NCI-H82 (cell line): ENCODE results near the gene COL5A3.
"Not testable (repeated sequence)": the region's sequence is repeated elsewhere in the genome, so short reads cannot be mapped to it uniquely, and the experiment has no call there.

ENCODE experiments used
- DNase-seq: peaks from one replicate; lab custom pipeline; 2025; lab: John Stamatoyannopoulos, UW

COL5A3 gene

DNA sequence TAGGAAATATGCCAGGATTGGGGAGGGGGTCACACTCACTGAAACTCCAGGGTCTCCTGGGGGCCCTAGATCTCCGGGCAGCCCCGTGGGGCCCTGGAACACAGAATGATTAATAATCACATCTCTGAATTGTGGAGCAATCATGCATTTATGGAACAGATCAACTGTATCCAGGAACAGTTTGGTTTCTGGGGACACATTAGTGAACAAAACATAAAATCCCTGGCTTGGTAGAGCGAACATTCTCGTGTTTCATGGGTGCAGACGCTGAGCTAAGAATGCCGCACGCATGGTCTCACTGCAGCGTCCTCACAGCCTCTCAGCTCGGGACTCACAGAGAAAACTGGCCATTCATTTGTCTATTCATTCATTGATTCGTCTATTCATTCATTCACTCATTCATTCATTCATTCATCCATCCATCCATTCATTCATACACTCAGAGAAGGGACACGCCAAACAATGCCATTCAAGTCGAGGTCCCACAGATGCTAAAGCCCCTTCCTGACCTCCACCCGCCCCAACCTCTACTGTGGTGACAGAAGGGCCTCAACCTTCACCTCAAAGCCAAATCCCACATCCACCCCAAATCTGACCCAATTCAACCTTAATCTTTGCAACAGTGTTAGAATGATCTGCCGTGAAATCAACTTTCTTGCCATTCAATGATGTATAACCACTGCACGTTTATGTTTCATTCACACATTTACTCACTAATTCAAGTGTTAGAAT lies 39.0 kb downstream of the COL5A3 start:
- DNase-seq = no peak

DNA sequence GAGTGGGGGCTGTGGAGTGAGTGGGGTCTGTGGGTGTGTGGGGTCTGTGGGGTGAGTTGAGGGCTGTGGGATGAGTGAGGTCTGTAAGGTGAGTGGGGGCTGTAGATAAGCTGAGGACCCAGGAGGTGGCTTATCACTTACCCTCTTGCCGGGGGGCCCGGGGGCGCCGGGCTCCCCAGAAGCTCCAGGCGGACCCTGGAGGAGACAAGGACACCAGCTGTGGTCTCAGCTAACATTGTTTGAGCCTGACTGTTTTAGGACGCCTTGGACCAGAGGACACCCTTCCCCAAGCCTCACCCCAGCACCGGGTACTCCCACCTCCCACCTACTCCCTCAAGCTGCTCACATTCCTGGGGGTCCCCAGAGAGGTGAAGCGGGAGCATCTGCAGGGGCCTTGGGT lies 39.8 kb downstream of the COL5A3 start:
- DNase-seq = no peak

DNA sequence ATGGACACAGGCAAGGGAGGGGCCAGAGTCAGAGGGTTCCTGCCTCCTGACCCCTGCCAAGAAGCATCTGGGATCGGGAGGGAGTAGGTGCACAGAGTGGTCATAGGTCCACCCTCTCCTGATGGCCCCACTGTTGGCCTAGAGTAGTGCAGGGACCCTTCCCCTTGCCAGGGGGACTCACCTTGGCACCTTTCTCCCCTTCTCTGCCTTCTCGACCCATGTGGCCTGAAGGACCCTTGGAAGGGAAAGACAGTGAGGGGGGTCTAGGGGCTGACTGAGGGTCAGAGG lies 40.7 kb downstream of the COL5A3 start:
- no peak for DNase-seq

DNA sequence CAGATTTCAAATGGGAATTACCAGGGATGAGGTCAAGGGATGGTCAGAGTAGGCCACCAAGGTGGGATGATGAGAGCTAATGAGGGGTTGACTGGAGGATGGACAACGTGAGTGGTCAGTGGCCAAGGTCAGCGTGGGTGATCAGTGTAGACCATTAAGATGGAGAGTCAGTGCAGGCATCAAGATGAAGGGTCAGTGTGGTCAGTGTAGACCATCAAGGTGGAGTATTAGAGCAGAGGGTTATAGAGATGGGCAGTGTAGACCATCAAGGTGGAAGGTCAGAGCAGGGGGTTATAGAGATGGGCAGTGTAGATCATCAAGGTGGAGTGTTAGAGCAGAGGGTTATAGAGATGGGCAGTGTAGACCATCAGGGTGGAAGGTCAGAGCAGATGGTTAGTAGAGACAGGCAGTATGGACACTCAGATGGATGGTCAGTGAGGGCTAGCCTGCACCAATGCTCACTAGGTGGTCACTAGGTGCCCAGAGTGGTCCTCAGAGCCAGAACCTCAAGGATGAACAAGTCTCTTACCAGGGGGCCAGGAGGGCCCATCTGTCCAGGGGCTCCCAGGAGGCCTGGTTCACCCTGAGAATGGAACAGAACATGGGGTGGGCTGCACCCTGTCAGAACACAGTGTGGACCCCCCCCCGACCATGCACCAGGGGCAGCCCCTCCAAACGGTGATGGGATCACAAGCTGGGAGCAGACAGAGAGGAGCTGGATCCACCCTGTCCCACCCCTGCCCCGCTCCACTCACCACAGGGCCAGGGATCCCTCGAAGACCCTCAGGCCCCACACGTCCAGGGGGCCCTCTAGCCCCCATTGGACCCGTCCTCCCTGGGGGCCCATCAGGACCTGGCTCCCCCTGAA lies 41.2 kb downstream of the COL5A3 start:
- no peak for DNase-seq

DNA sequence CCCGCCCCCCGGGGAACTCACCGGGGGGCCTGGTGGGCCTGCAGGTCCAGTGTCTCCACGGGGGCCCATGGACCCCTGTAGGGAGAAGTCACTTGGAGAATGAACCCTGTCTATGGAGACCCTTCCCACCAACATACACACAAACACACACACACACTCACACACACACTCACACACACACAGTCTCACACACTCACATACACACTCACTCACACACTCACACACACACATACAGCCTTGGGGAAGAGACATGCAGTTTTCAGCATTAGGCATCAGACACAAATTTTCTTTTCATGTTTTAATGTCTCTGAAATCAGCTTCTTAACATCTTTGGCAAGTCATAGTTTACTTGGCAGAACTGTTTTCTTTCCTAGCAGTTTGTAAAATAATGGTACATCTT lies 43.0 kb downstream of the COL5A3 start:
- no peak for DNase-seq

DNA sequence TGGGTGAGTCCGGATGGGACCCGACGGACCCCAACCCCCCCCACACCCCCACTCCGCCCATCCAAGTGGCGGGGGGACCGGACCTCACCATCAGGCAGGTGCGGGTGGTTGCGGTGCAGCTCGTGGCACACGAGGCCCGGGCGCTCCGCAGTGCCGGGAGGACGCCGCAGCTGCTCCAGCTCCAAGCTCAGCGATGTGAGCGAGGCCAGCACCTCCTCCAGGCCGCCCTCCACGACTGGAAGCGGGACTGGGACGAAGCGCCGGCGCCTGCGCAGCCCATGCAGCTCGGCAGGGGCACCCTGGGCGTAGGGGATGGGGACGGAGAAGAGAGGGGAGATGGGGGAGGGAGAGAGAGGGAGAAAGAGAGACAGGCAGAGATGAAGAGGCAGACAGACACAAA lies 43.9 kb downstream of the COL5A3 start:
- no peak for DNase-seq

DNA sequence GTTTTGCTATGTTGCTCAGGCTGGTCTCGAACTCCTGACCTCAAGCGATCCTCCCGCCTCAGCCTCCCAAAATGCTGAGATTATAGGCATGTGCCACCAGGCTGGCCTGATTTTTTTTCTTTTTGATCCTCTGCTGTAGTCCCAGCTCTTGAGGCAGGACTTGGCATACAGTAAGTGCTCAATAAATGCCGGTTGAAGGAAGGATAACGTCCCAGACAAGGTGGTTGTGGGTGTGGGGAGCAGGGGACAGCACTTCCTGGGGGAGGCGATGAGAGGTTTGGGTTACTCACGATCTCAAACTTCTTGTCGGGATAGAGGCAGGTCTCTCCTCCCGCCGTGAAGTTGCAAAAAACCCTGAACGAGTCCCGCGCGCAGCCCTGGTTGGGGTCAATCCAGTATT lies 44.3 kb downstream of the COL5A3 start:
- DNase-seq = no peak

DNA sequence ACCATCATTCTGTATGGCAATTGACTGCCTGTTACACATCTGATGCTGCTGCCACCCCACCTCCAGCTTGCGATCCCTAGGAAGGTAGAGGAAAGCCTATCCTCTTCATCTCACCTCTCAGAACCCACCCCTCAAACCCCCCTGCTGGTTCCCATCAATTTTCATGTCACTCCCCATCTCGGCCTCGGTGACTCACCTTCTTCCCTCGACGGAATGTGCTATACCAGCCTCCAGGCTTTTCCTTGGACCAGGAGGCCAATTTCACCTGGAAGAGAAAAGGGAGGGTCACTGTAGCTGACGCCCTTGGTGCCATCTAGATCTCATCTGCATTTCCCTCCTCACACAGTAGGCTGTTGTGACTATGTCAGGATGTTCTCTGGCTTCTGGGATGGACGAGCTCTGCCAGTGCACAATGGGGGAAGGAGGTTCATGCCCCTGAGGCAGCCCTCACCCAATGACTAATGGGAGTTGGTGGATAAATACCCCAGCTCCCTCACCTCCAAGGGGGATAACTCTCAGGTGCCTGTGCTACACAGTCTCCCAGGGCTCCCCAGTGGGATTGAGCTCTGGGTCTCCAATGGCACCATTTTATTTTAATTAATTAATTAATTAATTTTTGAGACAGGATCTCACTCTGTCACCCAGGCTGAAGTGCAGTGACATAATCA lies 47.5 kb downstream of the COL5A3 start:
- no peak for DNase-seq

DNA sequence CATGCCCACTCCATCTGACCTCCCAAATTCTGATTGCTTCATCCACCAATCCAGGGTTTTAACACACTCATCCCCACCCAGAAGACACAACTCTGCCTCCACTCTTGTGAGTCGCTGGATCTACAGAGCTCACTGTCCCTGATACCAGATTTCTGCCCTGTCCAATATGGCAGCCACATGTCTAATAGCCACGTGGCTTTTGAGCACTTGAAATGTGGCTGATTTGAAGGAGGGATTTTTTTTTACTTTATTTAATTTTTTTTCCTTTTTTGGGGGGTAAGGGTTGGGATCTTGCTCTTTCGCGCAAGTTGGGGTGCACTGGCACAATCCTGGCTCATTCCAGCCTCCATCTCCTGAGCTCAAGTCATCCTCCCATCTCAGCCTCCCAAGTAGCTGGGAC lies 49.2 kb downstream of the COL5A3 start:
- DNase-seq = no peak

DNA sequence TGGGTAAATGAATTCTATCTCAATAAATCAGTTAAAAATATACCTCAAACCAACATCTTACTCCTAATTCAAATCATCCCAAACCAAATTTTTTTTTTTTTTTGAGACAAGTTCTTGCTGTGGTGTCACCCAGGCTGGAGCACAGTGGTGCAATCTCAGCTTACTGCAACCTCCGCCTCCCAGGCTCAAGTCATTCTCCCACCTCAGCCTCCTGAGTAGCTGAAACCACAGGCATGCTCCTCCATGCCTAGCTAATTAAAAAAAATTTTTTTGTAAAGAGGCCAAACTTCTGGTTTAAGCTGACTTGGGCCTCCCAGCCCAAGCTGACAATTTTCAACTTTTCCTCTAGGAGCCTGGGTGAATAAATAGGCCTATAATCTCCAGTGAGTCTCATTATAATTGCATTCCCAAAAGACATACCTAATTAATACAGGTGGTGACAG lies 51.9 kb downstream of the COL5A3 start:
- DNase-seq = no peak

DNA sequence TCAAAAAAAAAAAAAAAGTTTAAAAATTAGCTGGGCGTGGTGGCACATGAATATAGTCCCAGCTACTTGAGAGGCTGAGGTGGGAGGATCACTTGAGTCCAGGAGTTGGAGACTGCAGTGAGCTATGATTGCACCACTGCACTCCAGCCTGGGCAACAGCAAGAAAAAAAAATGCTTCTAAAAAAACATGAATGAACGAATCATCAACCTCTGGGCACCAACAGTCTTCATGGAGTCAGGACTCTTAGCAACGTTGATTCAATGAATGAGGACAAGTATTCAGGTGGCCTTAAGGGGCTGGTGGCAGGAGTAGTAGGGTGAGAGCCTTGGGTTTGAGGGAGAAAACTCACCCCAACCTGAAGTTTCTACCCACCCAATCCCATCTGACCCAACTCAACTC lies 53.3 kb downstream of the COL5A3 start:
- DNase-seq = no peak

DNA sequence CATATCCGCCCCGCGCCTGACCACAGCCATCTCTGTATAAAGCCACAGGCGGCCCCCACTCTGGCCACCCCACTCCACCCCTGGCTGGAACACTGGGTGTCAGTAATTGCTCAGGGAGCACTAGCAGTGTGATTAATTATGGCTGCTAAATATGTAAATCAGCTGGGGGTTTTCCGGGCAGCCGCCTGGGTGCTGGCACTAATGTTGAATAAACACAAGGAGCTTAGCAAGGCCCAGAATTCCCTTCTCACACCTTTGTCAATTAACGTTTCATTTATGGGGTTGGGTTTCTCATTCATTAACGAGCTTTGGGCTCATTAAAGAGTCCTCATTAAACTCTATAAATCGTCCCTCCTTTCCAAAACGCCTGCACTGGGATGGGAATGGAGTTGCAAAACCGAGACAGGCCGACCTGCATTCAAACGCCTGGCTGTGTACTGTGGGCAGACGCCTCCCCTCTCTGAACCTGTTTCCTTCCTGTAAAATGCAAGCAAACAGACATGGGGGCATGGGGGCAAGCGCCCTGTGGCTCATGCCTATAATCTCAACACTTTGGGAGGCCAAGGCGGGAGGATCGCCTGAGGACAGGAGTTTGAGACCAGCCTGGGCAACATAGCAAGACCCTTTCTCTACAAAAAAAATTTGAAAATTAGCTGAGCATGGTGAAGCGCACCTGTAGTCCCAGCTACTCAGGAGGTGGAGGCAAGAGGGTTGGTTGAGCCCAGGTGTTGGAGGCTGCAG lies 56.3 kb downstream of the COL5A3 start:
- no peak for DNase-seq

DNA sequence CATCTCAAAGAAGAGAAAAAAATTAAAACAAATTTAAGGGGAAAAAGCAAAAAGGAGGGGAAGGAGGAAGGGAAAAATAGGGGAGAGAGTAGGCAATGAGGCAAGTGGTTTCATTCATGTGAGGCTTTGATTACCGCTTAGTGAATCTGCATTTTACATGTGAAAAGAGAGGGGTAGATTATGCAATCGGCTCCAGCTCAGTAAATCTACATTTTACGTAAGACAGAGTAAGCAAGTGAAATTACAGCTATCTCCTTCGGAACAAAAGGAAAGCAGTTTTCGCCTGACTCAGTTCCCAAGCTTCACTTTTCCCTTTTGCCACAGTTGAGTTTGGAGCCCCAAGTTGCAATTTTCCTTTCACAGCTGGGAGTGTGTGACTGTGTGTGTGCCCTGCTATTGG lies 58.0 kb downstream of the COL5A3 start:
- no peak for DNase-seq

DNA sequence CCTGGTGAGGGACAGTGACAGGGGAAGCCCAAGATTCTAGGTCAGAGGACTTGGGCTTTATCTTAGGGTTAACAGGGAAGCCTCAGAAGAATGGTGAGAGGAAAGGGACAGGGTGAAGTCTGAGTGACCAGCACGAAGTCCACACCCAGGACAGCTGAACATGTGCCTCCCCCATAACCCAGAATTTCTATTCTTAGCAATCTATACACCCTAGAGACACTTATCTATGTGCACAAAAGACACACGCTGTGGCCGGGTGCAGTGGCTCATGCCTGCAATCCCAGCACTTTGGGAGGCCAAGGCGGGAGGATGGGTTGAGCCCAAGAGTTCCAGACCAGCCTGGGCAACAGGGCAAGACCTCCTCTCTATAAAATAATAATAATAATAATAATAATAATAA lies 62.9 kb downstream of the COL5A3 start:
- DNase-seq = no peak

DNA sequence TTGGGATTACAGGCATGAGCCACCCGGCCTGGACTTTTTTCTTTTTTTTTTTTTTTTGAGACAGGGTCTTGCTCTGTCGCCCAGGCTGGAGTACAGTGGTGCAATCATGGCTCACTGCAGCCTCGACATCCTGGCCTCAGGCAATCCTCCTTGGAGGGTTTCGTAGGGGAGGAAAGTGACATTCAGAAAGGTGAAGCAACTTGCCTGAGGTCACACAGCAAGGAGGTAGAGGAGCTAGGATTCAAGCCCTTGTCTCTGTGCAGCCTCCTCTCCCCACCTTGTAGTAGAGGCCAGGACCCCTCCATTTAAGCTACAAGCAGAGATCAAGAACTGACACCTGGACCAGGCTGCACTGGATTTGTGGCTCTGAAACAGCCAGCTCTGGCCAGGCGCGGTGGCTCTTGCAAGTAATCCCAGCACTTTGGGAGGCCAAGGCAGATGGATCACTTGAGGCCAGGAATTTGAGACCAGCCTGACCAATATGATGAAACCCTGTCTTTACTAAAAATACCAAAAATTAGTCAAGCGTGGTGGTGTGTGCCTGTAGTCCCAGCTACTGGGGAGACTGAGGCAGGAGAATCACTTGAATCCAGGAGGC lies 63.7 kb downstream of the COL5A3 start:
- DNase-seq = not testable (repeated sequence)

DNA sequence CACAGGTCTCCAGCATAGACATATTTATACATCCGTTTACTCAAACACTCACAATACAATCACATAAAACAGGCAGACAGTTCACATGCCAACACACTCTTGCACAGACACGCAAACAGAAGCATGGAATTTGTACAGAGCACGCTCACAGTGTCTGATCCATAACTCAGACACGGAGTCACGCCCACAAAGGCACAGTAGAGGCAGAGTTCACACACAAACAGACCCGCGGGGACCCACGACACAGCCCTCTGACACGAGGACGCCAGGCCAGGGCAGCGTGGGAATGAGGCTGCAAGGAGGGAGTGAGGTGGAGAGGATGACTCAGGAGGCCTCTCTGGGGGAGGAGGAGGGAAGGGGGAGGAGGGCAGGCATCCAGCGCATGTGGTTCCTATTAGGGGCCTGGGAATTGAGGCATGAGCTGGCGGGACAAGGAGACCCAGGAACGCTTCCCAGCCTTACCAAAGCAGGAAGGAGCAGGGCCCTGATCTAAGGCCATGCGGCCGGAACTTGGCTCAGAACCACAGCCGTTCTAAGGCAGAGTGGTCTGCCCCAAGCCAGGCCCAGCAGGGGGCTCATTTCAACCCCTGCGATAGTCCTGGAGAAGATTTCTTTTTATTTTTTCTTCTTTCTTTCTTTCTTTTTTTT lies 64.9 kb downstream of the COL5A3 start:
- no peak for DNase-seq

DNA sequence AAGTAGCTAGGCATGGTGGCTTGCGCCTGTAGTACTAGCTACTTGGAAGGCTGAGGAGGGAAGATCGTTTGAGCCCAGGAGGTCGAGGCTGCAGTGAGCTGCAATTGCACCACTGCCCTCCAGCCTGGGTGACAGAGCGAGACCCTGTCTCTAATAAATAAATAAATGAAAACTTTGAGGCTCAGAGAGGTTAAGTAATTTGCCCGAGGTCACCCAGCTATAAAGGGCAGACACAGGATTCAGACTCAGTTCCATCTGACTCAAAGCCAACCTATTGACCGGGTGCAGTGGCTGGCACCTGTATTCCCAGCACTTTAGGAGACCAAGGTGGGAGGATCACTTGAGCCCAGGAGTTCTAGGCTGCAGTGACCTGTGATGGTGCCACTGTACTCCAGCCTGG lies 66.6 kb downstream of the COL5A3 start:
- DNase-seq = no peak

DNA sequence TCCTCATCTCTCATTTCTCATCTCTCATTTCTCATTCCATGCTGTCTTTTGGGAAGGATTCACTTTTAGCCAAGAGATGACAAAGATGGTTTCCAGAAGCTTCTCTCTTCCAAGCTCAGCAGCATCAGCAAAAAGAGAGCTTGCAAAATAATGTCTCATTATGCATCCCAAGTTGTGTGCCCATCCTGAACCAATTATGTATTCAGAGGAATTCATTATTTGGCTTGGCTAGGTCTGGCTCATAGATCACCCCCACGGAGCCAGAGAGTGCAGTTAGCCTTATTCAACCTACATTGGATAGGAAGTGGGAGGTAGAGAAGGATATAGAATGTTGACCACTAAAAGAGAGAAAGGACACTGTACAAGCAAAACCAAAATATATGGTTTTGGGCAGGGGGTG lies 68.6 kb downstream of the COL5A3 start:
- no peak for DNase-seq

DNA sequence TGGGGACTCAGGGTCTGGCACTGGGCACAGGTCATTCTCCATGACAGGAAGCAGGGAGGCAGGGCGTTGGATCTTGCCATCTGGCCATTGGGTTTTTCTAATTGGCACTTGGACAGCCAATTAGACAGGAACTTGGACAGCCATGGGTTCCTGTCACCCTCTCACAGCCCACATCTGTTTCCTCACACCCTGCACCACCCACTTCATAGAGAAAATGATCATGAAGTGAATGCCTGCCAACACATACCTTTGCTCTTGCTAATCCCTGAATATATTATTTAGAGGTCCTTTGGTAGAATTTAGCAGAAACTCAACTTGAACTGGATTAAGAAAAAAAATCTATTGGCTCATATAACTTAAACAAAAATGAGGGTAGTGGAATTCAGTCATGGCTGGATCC lies 69.1 kb downstream of the COL5A3 start:
- DNase-seq = no peak

DNA sequence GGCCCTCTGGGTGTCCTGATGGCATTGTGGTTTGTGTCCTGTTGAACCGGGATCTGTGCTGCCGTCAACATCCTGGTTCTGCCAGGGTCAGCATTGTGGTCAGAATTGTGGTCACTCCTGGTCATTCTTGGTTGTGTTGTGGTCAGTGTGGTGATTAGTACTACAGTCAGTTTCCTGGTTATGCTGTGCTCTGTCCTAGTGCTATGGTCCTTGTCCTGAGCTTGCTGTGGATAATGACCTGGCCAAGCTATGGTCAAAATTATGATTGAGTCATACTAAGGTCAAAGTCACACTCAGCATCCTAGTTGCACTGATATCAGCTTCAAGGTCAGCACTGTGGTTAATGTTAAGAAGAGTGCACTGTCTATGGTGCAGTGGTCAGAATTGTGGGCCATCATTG lies 69.5 kb downstream of the COL5A3 start:
- DNase-seq = no peak

DNA sequence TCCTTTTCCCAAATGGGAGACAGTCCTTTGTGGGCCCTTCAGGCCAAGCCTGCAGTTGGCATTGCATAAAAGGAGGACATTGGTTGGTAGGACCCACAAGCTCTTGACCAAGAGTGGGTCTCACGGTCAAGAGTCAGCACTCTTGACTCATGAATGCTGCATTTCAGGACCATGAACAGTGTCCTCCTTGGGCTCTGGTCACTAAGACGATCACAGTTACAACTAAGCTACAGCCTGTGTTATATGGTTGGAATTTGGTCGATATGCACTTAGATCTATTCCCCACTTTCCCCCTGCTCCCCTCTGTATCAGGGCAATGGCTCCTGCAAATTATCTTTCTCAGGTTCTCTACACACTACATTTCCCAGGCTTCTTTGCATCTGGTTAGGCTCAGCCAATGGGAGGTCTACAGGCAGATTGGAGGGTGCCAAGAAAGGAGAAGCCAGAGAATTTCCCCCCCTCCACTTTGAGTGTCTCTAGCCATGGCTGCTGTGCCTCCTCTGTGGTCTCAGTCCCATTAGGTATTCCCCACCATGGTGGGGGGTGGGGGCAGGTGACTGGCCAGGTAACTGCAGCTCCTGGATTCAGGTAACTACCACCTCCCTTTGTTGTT lies 70.9 kb downstream of the COL5A3 start:
- no peak for DNase-seq
